Vagina (tissue), 2 donors: ENCODE measurements around the gene GRK5. TPM values are rescaled to one million over a fixed set of nuclear protein-coding genes. Genes with fewer than 3 reads are reported as not detected.
A peak's percentile ranks its signal among the peaks of the same experiment; 100 is the strongest.

Experiments
- DNase-seq, 2 donors: peaks; one replicate each; pipeline ENCODE4 v3.0.0-alpha.2; 2017; ENCODE audit errors: extremely low spot score in 2 of 2
- H3K27ac ChIP-seq: fragments of 200-600 bp; sonication (generic); one replicate; pipeline ENCODE4 v1.5.1; 2019
- H3K27me3 ChIP-seq: fragments of 200-600 bp; sonication (generic); one replicate; pipeline ENCODE4 v1.5.1; 2019
- H3K36me3 ChIP-seq, 2 donors: fragments of 200-600 bp; sonication (generic); one replicate each; pipeline ENCODE4 v1.5.1; 2017 to 2019
- H3K4me1 ChIP-seq: fragments of 200-600 bp; sonication (generic); one replicate; pipeline ENCODE4 v1.5.1; 2019
- H3K4me3 ChIP-seq, 2 donors: fragments of 200-600 bp; sonication (generic); 1 replicate in 1 of 2; 2 replicates in 1 of 2; pipeline ENCODE4 v1.5.1; 2016 to 2019
- H3K9me3 ChIP-seq: fragments of 200-600 bp; sonication (generic); one replicate; pipeline ENCODE4 v1.5.1; 2019
- CTCF ChIP-seq, 3 experiments: fragments of 450-650 bp in 2 of 3; fragments of 200-600 bp in 1 of 3; sonication (generic) in 1 of 3; IDR thresholded peaks; one replicate each; pipeline ENCODE4 v1.5.1; 2017 to 2019; ENCODE audit warnings: antibody characterized with exemption in 3 of 3, mild to moderate bottlenecking in 2 of 3, moderate library complexity in 2 of 3
- POLR2A ChIP-seq, 2 donors: fragments of 450-650 bp; IDR thresholded peaks; one replicate each; pipeline ENCODE4 v1.6.1; 2017; ENCODE audit warnings: antibody characterized with exemption in 2 of 2, mild to moderate bottlenecking in 2 of 2, moderate library complexity in 2 of 2
- POLR2AphosphoS5 ChIP-seq, 2 donors: sonication (generic); formaldehyde crosslinking; IDR thresholded peaks; one replicate each; pipeline ENCODE4 v1.9.0; 2017; ENCODE audit warnings: antibody characterized with exemption in 2 of 2, mild to moderate bottlenecking in 2 of 2, low read depth in 1 of 2; ENCODE audit not compliant: insufficient read depth in 1 of 2
- intact Hi-C: fragments of 100-400 bp; cut with DNase I; formaldehyde crosslinking; loops from one replicate; pipeline ENCODE4 v1.15.1; 2023
- total RNA-seq: library from RNA; depleted of rRNA; stranded (reverse); fragments of >200 nt; gene quantifications from one replicate; pipeline ENCODE4 v1.2.3, GENCODE V29; 2016

The GRK5 gene
- total RNA-seq, 1 donor from 2014 or later, result 16.5 TPM

- H3K4me3 ChIP-seq, result no peak overlapping the region
- H3K9me3 ChIP-seq, result no peaks in the 10 kb centered on the region
- no peak for DNase-seq
- H3K27me3 ChIP-seq, result no peaks in the 10 kb centered on the region
- H3K36me3 ChIP-seq, result no peaks in the 10 kb centered on the region
- peaks cover 23% of the 10 kb centered on the region for H3K4me1 ChIP-seq
- TF ChIP-seq POLR2AphosphoS5 (IDR thresholded peaks at IDR 0.05; ENCODE audit: insufficient read depth in 1 of 2, low read depth in 1 of 2) (no peak), POLR2A (IDR thresholded peaks at IDR 0.05) (no peak), CTCF (IDR thresholded peaks at IDR 0.05) (no peak)
- intact Hi-C loops, result no loop called here
- H3K27ac ChIP-seq, result no peak overlapping the region
These were observed 56.7 kb downstream of the GRK5 start for GRCh38 chr10:119263951-119264617.

GRCh38 chr10:119265691-119266090 lies 58.3 kb downstream of the GRK5 start:
- H3K4me1 ChIP-seq, result peaks cover 36% of the 10 kb centered on the region
- DNase-seq, result no peak
- TF ChIP-seq CTCF (IDR thresholded peaks at IDR 0.05) (no peak), POLR2AphosphoS5 (IDR thresholded peaks at IDR 0.05; ENCODE audit: insufficient read depth in 1 of 2, low read depth in 1 of 2) (no peak), POLR2A (IDR thresholded peaks at IDR 0.05) (no peak)
- H3K36me3 ChIP-seq, result no peaks in the 10 kb centered on the region
- no peak overlapping the region for H3K27ac ChIP-seq
- intact Hi-C loops, result no loop called here
- H3K9me3 ChIP-seq, result no peaks in the 10 kb centered on the region
- no peak overlapping the region for H3K4me3 ChIP-seq
- no peaks in the 10 kb centered on the region for H3K27me3 ChIP-seq

DNA sequence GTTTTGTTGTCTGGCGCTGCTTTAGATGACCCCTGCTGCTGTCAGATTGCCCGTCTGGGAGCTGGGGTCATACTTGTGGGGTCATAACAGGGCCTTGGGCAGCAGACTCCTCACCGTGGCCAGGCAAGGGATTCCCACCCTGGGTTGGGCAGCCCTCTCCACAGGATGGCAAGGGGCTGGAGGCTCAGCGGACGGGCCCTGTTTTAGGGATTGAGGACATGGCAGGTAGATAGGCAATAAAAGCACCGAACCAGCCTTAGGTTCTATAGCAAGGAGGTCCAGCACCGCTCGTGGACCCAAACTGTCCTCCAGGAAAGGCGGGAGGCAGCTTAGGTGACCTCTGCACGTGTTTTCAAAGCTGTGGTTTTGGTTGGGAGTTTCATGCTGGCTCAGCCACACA lies 60.0 kb downstream of the GRK5 start:
- Histone ChIP-seq H3K36me3 (no peaks in the 10 kb centered on the region), H3K27ac (no peak overlapping the region), H3K9me3 (no peaks in the 10 kb centered on the region), H3K4me1 (peaks cover 52% of the 10 kb centered on the region), H3K4me3 (no peak overlapping the region), H3K27me3 (no peaks in the 10 kb centered on the region)
- DNase-seq, result no peak
- TF ChIP-seq CTCF (IDR thresholded peaks at IDR 0.05) (no peak), POLR2AphosphoS5 (IDR thresholded peaks at IDR 0.05; ENCODE audit: insufficient read depth in 1 of 2, low read depth in 1 of 2) (no peak), POLR2A (IDR thresholded peaks at IDR 0.05) (no peak)
- intact Hi-C loops, result no loop called here

DNA sequence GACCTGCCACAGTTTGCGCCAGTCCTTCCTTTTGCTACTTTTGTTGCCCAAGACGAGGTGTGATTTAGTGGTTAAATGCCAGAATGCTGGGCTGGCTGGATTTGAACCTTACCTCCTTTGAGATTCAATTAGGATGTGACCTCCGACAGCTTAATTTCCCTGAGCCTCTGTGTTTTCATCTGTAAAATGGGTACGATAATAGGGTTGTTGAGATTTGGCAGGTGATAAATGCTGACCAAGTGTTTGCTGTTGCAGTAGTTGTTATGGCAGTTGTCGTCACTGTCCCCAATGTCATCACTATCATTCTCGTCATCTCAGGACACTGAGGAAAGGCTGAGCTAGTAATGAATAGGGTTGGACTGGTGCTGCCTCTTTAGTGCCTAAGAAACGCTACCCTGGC lies 61.1 kb downstream of the GRK5 start:
- Histone ChIP-seq H3K9me3 (no peaks in the 10 kb centered on the region), H3K4me1 (peaks cover 51% of the 10 kb centered on the region), H3K27ac (peak overlapping the region; percentile 58), H3K36me3 (no peaks in the 10 kb centered on the region), H3K27me3 (no peaks in the 10 kb centered on the region), H3K4me3 (no peak overlapping the region)
- DNase-seq, result no peak
- TF ChIP-seq CTCF (IDR thresholded peaks at IDR 0.05), result no peak
- TF ChIP-seq POLR2AphosphoS5 (IDR thresholded peaks at IDR 0.05; ENCODE audit: insufficient read depth in 1 of 2, low read depth in 1 of 2), result no peak
- TF ChIP-seq POLR2A (IDR thresholded peaks at IDR 0.05), result no peak
- intact Hi-C loops, result no loop called here

- H3K27ac ChIP-seq, result peak overlapping the region; percentile 58
- no peak overlapping the region for H3K4me3 ChIP-seq
- no peaks in the 10 kb centered on the region for H3K9me3 ChIP-seq
- intact Hi-C loops, result no loop called here
- H3K36me3 ChIP-seq, result no peaks in the 10 kb centered on the region
- TF ChIP-seq POLR2A (IDR thresholded peaks at IDR 0.05) (no peak), POLR2AphosphoS5 (IDR thresholded peaks at IDR 0.05; ENCODE audit: insufficient read depth in 1 of 2, low read depth in 1 of 2) (no peak), CTCF (IDR thresholded peaks at IDR 0.05) (no peak)
- peak in 1 of 2 donors; percentile 74 for DNase-seq
- no peaks in the 10 kb centered on the region for H3K27me3 ChIP-seq
- H3K4me1 ChIP-seq, result peaks cover 47% of the 10 kb centered on the region
These were observed 61.6 kb downstream of the GRK5 start for GRCh38 chr10:119268871-119269506.
